DMS 273 (cell line): ENCODE measurements around the gene SBF1.
"Not testable (repeated sequence)": the region's sequence is repeated elsewhere in the genome, so short reads cannot be mapped to it uniquely, and the experiment has no call there.

ENCODE experiments used
- DNase-seq: peaks from one replicate; lab custom pipeline; 2025; ENCODE audit not compliant: unreplicated experiment; lab: John Stamatoyannopoulos, UW

Gene SBF1

DNA sequence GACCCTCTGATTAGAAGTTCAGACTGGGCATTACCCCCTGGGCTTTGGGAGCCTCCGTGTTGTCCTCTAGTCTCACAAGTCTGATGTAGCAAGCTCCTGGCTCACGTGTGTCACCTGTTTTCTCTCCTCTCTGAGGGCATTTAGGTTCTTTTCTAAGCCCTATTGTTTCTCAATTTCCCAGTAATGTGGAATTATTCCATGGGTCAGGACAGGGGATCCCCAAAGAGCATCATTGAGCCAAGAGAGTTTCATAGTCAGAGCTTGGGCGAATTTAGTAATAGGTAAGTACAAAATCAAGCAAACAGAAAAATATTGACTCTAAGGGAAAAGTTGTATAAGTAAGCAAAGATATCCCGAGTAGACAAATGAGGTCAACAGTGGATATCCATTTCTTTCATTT lies 74.4 kb downstream of the SBF1 start:
- DNase-seq, result no peak

DNA sequence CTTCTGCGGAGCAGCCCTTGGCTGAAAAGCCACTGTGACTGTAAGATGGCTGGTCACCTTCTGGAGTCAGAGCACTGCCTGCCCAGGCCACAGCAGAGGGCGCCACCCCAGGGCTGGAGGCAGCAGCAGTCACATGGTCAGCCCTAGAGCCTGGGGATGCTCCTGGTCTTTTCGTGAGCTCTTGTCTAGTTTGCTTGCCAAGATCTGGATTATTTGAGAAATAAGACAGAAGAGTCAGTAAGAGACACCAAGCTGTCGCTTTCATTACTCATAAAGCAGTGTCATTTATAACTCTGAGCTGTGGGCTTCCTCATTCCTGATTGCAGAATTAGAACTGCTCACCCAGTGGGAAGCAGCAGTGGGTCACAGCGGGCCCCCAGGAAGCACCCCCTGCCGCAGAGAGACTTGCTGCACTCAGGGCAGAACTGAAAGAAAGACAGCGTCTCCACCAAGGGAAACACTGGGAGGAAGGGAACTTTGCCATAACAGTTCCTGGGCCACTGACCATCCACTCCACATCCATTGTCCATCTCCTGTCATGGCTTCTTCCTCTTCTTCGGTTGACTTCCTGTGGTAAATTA lies 75.0 kb downstream of the SBF1 start:
- DNase-seq, result peak; percentile 31

DNA sequence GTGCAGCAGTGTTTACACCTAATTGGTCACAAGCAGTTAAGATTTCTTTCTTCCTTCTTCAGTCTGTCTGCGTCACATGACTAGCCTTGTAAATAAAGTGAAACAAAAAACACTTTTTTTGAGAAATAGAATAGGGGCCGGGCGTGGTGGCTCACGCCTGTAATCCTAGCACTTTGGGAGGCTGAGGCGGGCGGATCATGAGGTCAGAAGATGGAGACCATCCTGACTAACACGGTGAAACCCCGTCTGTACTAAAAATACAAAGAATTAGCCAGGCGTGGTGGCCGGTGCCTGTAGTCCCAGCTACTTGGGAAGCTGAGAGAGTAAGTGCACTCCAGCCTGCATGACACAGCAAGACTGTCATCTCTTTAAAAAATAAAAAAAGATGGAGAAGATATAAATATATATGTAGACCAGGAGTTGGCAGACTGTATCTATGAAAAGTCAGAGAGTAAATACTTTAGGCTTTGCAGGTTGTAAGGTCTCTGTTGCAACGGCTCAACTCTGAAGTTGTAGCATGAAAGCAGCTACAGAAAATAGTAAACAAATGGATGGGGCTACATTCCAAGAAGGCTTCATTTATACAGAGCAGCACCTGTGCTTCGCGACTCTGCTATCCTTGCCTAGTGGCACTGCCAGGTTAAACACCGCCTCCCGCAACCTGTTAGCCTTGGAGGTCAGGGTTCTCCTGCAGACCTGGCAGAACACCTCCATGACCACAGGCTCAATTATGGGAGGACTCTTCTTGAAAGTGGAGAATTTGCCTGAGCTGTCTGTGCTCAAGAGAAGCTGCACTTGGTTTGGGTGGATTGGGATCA lies 75.8 kb downstream of the SBF1 start:
- peak; percentile 18 for DNase-seq

DNA sequence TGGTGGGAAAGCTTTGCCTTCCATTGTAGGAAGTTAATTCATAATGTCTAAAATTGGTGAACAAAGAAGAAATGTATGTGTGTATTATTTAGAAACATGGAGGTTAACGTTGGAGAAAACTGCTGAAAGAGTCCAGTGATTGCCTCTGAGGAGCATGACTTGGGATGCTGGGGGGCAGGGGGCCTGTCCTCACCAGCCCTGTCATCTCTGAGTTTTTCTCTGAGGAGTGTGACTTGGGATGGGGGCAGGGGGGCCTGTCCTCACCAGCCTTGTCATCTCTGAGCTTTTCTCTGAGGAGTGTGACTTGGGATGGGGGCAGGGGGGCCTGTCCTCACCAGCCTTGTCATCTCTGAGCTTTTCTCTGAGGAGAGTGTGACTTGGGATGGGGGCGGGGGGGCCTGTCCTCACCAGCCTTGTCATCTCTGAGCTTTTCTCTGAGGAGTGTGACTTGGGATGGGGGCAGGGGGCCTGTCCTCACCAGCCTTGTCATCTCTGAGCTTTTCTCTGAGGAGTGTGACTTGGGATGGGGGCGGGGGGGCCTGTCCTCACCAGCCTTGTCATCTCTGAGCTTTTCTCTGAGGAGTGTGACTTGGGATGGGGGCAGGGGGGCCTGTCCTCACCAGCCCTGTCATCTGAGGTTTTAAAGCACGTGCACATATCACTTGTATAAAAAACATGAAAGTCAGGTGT lies 77.3 kb downstream of the SBF1 start:
- DNase-seq, result not testable (repeated sequence)

DNA sequence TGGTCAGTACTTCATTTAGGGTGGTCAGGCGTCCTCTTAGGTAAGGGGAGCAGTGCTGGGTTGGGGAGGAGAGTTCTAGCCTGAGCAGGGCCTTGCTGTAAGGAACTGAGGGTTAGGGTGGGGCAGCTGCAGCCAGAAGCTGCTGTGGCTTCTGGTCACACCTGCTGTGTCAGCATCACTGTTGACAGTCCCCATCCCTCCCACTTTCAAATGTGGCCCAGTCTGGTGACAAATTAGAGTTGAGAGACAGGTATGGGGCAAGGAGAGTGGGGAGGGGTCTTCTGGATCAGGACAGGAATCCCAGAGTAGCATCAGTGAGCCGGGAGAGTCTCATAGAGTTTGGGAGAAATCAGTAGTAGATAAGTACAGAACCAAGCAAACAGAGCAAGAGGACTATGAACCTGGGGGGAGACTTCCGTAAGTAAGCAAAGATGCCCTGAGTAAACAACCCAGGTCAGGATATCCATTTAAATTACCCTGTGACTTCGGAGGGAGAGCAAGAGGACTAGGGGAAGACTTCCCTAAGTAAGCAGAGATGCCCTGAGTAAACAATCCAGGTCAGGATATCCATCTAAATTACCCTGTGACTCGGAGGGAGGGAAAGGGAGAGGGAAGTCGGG lies 78.0 kb downstream of the SBF1 start:
- DNase-seq, result no peak
